SK-N-SH (cell line): ENCODE results near the gene NTM. TPM values are rescaled to one million over a fixed set of nuclear protein-coding genes. Genes with fewer than 3 reads are reported as not detected.

Source experiments
- CTCF ChIA-PET: fragments of 300-600, 350-600 bp; formaldehyde crosslinking; extraction: SDS; loops from one replicate; lab custom pipeline; 2021; lab: Yijun Ruan, JAX
- POLR2A ChIA-PET: fragments of 350-600 bp; sonication (Branson Sonifier 250); formaldehyde crosslinking; extraction: SDS; loops from one replicate; lab custom pipeline; 2020; ENCODE audit warnings: antibody characterized with exemption, inconsistent platforms; lab: Yijun Ruan, JAX
- DNase-seq: peaks from one replicate; pipeline ENCODE4 v3.0.0; 2012
- H2AFZ ChIP-seq: fragments of 200-600 bp; sonication (generic); 2 replicates; pipeline ENCODE4 v1.8.1; 2016; ENCODE audit warnings: antibody characterized with exemption, mild to moderate bottlenecking, low read depth
- H3F3A ChIP-seq: fragments of 200-600 bp; sonication (generic); replicated peaks from 2 replicates; pipeline ENCODE3; 2016; ENCODE audit warnings: antibody characterized with exemption, mild to moderate bottlenecking; ENCODE audit not compliant: insufficient read depth
- H3K27ac ChIP-seq, 2 experiments: fragments of 200-500 bp in 1 of 2; fragments of 200-600 bp in 1 of 2; sonication (Bioruptor generic) in 1 of 2; sonication (generic), shearing (Covaris generic) in 1 of 2; 2 replicates each; pipeline versions ENCODE4 v1.5.1 to v1.6.1; 2014 to 2016; ENCODE audit warnings: low read depth in 2 of 2, inconsistent platforms in 1 of 2, low read length in 1 of 2, mild to moderate bottlenecking in 1 of 2, mixed read lengths in 1 of 2
- H3K27me3 ChIP-seq: fragments of 200-600 bp; sonication (generic), shearing (Covaris generic); 2 replicates; pipeline ENCODE4 v1.6.1; 2016; ENCODE audit warnings: mixed run types; ENCODE audit not compliant: insufficient read depth
- H3K36me3 ChIP-seq, 2 experiments: fragments of 200-500 bp in 1 of 2; fragments of 200-600 bp in 1 of 2; sonication (Bioruptor generic) in 1 of 2; sonication (generic) in 1 of 2; replicated peaks in 1 of 2; 2 replicates each; pipeline versions ENCODE3 to v1.5.1; 2014 to 2016; ENCODE audit warnings: low read length in 1 of 2, mild to moderate bottlenecking in 1 of 2; ENCODE audit not compliant: insufficient read depth in 2 of 2, control insufficient read depth in 1 of 2
- H3K4me1 ChIP-seq, 2 experiments: fragments of 200-500 bp in 1 of 2; fragments of 200-600 bp in 1 of 2; sonication (Bioruptor generic) in 1 of 2; sonication (generic), shearing (Covaris generic) in 1 of 2; 2 replicates each; pipeline versions ENCODE4 v1.5.1 to v1.6.1; 2014 to 2016; ENCODE audit warnings: low read depth in 1 of 2, low read length in 1 of 2, mixed run types in 1 of 2; ENCODE audit not compliant: insufficient read depth in 2 of 2, control insufficient read depth in 1 of 2
- H3K4me2 ChIP-seq: fragments of 200-600 bp; sonication (generic), shearing (Covaris generic); 2 replicates; pipeline ENCODE4 v1.6.1; 2017; ENCODE audit warnings: mixed run types
- H3K4me3 ChIP-seq, 2 experiments: fragments of 200-500 bp in 1 of 2; fragments of 200-600 bp in 1 of 2; sonication (Bioruptor generic) in 1 of 2; sonication (generic), shearing (Covaris generic) in 1 of 2; 2 replicates each; pipeline versions ENCODE4 v1.5.1 to v1.8.1; 2014 to 2016; ENCODE audit warnings: low read depth in 2 of 2, inconsistent platforms in 1 of 2, low read length in 1 of 2, mild to moderate bottlenecking in 1 of 2, mixed read lengths in 1 of 2, moderate library complexity in 1 of 2
- H3K79me2 ChIP-seq: fragments of 200-600 bp; sonication (generic); 2 replicates; pipeline ENCODE4 v1.8.1; 2017; ENCODE audit warnings: mild to moderate bottlenecking; ENCODE audit not compliant: insufficient read depth
- H3K9ac ChIP-seq: fragments of 200-600 bp; sonication (generic); 2 replicates; pipeline ENCODE4 v1.6.1; 2017; ENCODE audit warnings: mixed run types
- H3K9me2 ChIP-seq: fragments of 200-600 bp; sonication (generic); 2 replicates; pipeline ENCODE4 v1.6.1; 2017; ENCODE audit warnings: mixed run types
- H3K9me3 ChIP-seq: fragments of 200-600 bp; sonication (generic); 2 replicates; pipeline ENCODE4 v1.6.1; 2017; ENCODE audit warnings: mixed run types, mild to moderate bottlenecking, moderate library complexity
- H4K20me1 ChIP-seq: fragments of 200-600 bp; sonication (generic); 2 replicates; pipeline ENCODE4 v1.6.1; 2017; ENCODE audit warnings: mild to moderate bottlenecking, mixed run types; ENCODE audit not compliant: insufficient read depth
- CTCF ChIP-seq: fragments of 200-600 bp; sonication (generic); IDR thresholded peaks from 2 replicates; pipeline ENCODE4 v1.6.1; 2017; ENCODE audit warnings: antibody characterized with exemption, mild to moderate bottlenecking, moderate library complexity
- ELF1 ChIP-seq: IDR thresholded peaks from 2 replicates; pipeline ENCODE4 v1.4.0; 2012
- EP300 ChIP-seq, 2 experiments: IDR thresholded peaks; 2 replicates each; pipeline versions ENCODE4 v1.4.0 to v1.6.1; 2012; ENCODE audit warnings: borderline replicate concordance in 1 of 2, low read depth in 1 of 2, low read length in 1 of 2
- FOXJ3 ChIP-seq: sonication (generic); formaldehyde crosslinking; IDR thresholded peaks from 2 replicates; pipeline ENCODE4 v1.5.1; 2020; ENCODE audit warnings: mild to moderate bottlenecking, missing genetic modification reagents
- FOXM1 ChIP-seq: IDR thresholded peaks from 2 replicates; pipeline ENCODE4 v1.4.0; 2012; ENCODE audit warnings: low read depth, mild to moderate bottlenecking
- GABPA ChIP-seq: IDR thresholded peaks from 2 replicates; pipeline ENCODE4 v1.4.0; 2012; ENCODE audit warnings: low read depth, mild to moderate bottlenecking
- GATA2 ChIP-seq: sonication (generic); formaldehyde crosslinking; IDR thresholded peaks from 2 replicates; pipeline ENCODE4 v1.5.0; 2020; ENCODE audit warnings: mild to moderate bottlenecking, missing genetic modification reagents
- IRF3 ChIP-seq: fragments of 150-350 bp; IDR thresholded peaks from 2 replicates; pipeline ENCODE4 v1.6.1; 2016; ENCODE audit warnings: mild to moderate bottlenecking, low read depth, low read length
- MEF2A ChIP-seq: IDR thresholded peaks from 2 replicates; pipeline ENCODE4 v1.4.0; 2012; ENCODE audit warnings: low read depth, borderline replicate concordance
- NFIC ChIP-seq: IDR thresholded peaks from 2 replicates; pipeline ENCODE4 v1.4.0; 2012; ENCODE audit warnings: borderline replicate concordance
- POLR2AphosphoS5 ChIP-seq: IDR thresholded peaks from 2 replicates; pipeline ENCODE4 v1.6.1; 2012; ENCODE audit warnings: low read depth, low read length
- RFX5 ChIP-seq: IDR thresholded peaks from 2 replicates; pipeline ENCODE4 v1.6.1; 2012; ENCODE audit warnings: mild to moderate bottlenecking, improper control_type of control experiment, low read length
- TAF1 ChIP-seq: IDR thresholded peaks from 2 replicates; pipeline ENCODE4 v1.6.1; 2012; ENCODE audit warnings: low read depth, mild to moderate bottlenecking, low read length, moderate library complexity, borderline replicate concordance
- YY1 ChIP-seq: IDR thresholded peaks from 2 replicates; pipeline ENCODE4 v1.4.0; 2012; ENCODE audit warnings: low read depth, mild to moderate bottlenecking
- WGBS: methylation state at CpG from one replicate; pipeline ENCODE4 v1.1.6; 2017; ENCODE audit warnings: low lambda C conversion rate; 5-methylcytosine and 5-hydroxymethylcytosine counted together
- polyA plus RNA-seq, 3 experiments: library from polyadenylated mRNA; depleted of rRNA; stranded (reverse); fragments of >200 nt; gene quantifications; 2 replicates each; pipeline ENCODE4 v1.2.3, GENCODE V29; 2012
- TF ChIP-seq, protein P1 (sequence below): IDR thresholded peaks from 2 replicates; pipeline ENCODE4 v1.4.0; 2012; ENCODE audit warnings: low read depth, borderline replicate concordance
- TF ChIP-seq, protein P2 (sequence below): IDR thresholded peaks from 2 replicates; pipeline ENCODE4; 2012
- TF ChIP-seq, protein P3 (sequence below): fragments of 150-350 bp; IDR thresholded peaks from 2 replicates; pipeline ENCODE4 v1.6.1; 2017; ENCODE audit warnings: antibody characterized with exemption, low read length, low read depth, borderline replicate concordance

Gene NTM
- polyA plus RNA-seq, 1 of the 3 experiments (the other 2 are of a cell fraction), result 20.0 TPM

DNA sequence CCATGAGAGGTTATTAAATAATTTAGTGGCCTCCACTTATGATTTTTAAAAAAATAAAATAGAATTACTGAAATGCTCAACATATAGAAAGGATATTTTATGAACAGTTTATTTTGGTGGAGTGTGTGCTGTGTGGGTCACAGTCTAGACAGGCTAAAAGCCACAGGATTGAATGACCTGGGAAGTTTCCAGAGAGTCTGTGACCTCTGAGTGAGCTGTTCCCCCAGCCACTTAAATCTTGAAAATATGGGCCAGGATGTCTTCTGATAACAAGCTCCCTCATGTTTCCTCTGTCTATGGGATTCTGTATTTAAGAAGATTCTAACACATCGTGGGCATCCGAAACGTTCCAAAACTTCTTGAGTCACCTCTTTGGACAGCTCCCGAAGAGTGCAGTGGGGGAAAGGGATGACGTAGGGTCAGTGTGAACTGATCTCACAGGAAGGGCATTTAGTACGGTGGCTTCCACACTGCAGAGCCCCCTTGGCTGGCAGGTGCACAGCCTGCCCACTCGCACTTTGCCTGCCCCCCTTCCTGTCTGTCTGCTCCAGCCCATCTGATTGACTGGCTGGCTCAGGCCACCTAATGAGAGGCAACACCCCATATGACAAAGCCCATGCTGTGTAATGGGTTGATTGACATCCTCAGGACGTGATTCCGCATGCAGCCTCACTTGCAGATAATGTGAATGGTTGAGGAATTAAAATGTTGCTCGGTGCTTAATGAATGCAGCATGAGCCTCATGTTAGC lies 97.4 kb downstream of the NTM start:
- H3K36me3 ChIP-seq, result no peaks in the 10 kb centered on the region
- CTCF ChIA-PET, result no interaction called here
- H3K27me3 ChIP-seq, result no peaks in the 10 kb centered on the region

GRCh38 chr11:131468565-131468964 lies 98.2 kb downstream of the NTM start:
- Histone ChIP-seq H3K9me3 (no peaks in the 10 kb centered on the region), H3K4me2 (no peak overlapping the region), H3K4me3 (no peak overlapping the region), H3K27ac (no peak overlapping the region), H3K4me1 (no peaks in the 10 kb centered on the region), H3F3A (no peaks in the 10 kb centered on the region), H4K20me1 (no peaks in the 10 kb centered on the region), H2AFZ (no peak overlapping the region), H3K9me2 (no peaks in the 10 kb centered on the region), H3K9ac (no peak overlapping the region), H3K79me2 (no peaks in the 10 kb centered on the region), H3K36me3 (no peaks in the 10 kb centered on the region), H3K27me3 (no peaks in the 10 kb centered on the region)
- DNase-seq, result no peak
- ChIA-PET POLR2A (no interaction called here), CTCF (no interaction called here)
- 3% methylated on average over 2 of the region's 2 CpGs for WGBS
- no peak for TF ChIP-seq YY1
- no peak for TF ChIP-seq GATA2
- no peak for TF ChIP-seq MEF2A
- no peak for TF ChIP-seq FOXJ3 (CRISPR knock-in tag)
- TF ChIP-seq CTCF, result no peak
- TF ChIP-seq GABPA, result no peak
- no peak for TF ChIP-seq IRF3
- TF ChIP-seq TAF1, result no peak
- TF ChIP-seq, protein P1, sequence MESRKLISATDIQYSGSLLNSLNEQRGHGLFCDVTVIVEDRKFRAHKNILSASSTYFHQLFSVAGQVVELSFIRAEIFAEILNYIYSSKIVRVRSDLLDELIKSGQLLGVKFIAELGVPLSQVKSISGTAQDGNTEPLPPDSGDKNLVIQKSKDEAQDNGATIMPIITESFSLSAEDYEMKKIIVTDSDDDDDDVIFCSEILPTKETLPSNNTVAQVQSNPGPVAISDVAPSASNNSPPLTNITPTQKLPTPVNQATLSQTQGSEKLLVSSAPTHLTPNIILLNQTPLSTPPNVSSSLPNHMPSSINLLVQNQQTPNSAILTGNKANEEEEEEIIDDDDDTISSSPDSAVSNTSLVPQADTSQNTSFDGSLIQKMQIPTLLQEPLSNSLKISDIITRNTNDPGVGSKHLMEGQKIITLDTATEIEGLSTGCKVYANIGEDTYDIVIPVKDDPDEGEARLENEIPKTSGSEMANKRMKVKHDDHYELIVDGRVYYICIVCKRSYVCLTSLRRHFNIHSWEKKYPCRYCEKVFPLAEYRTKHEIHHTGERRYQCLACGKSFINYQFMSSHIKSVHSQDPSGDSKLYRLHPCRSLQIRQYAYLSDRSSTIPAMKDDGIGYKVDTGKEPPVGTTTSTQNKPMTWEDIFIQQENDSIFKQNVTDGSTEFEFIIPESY, result no peak
- TF ChIP-seq, protein P2, sequence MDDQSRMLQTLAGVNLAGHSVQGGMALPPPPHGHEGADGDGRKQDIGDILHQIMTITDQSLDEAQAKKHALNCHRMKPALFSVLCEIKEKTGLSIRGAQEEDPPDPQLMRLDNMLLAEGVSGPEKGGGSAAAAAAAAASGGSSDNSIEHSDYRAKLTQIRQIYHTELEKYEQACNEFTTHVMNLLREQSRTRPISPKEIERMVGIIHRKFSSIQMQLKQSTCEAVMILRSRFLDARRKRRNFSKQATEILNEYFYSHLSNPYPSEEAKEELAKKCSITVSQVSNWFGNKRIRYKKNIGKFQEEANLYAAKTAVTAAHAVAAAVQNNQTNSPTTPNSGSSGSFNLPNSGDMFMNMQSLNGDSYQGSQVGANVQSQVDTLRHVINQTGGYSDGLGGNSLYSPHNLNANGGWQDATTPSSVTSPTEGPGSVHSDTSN, result no peak
- TF ChIP-seq, protein P3, sequence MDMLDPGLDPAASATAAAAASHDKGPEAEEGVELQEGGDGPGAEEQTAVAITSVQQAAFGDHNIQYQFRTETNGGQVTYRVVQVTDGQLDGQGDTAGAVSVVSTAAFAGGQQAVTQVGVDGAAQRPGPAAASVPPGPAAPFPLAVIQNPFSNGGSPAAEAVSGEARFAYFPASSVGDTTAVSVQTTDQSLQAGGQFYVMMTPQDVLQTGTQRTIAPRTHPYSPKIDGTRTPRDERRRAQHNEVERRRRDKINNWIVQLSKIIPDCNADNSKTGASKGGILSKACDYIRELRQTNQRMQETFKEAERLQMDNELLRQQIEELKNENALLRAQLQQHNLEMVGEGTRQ, result no peak
- no peak for TF ChIP-seq RFX5
- no peak for TF ChIP-seq ELF1
- no peak for TF ChIP-seq FOXM1
- TF ChIP-seq NFIC, result no peak
- no peak for TF ChIP-seq EP300 (IDR thresholded peaks at IDR 0.05; ENCODE audit: borderline replicate concordance in 1 of 2, low read depth in 1 of 2, low read length in 1 of 2)

More for the DNA sequence above, 97.4 kb downstream of the NTM start:
- H4K20me1 ChIP-seq, result no peaks in the 10 kb centered on the region
- DNase-seq, result no peak
- no peak overlapping the region for H3K4me3 ChIP-seq
- no peak overlapping the region for H2AFZ ChIP-seq
- no peaks in the 10 kb centered on the region for H3K79me2 ChIP-seq
- TF ChIP-seq MEF2A, result no peak
- no peak for TF ChIP-seq EP300 (IDR thresholded peaks at IDR 0.05; ENCODE audit: borderline replicate concordance in 1 of 2, low read depth in 1 of 2, low read length in 1 of 2)
- TF ChIP-seq POLR2AphosphoS5, result no peak
- TF ChIP-seq TAF1, result no peak
- no peaks in the 10 kb centered on the region for H3K4me1 ChIP-seq
- no peaks in the 10 kb centered on the region for H3K9me2 ChIP-seq
- POLR2A ChIA-PET, result no interaction called here
- H3K27ac ChIP-seq, result no peak overlapping the region
- WGBS, result 22% methylated on average over 9 of the region's 10 CpGs
- H3F3A ChIP-seq, result no peaks in the 10 kb centered on the region
- H3K9ac ChIP-seq, result no peak overlapping the region
- H3K4me2 ChIP-seq, result no peak overlapping the region
- H3K9me3 ChIP-seq, result no peaks in the 10 kb centered on the region
